ENCODE data around the gene ZNHIT3. TPM values are rescaled to one million over a fixed set of nuclear protein-coding genes. Genes with fewer than 3 reads are reported as not detected.

ZNHIT3 gene
- total RNA-seq, 6 donors from 2014 or later, result 7.7 to 26.0 (median 21.6) TPM

DNA sequence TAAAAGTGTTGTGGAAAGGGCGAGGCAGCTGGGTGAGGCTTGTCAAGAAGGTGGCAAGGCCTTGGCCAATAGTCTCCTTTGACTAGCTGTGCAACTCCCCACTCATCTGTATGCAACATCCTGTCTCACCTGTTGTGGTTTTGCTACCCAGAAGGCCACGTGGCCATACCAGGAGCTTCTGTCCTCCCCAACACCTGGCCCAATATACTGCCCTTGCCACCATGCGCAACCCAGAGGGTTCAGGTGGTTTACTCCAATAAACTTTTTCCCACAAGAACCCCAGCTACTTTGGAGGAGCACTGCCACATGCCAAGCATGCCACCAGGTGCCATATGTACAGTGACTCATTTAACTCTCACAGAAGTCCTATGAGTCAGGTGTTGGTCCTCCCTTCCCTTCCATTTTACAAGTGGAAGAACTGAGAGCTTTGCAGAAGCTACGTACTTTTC is 38.0 kb downstream of the ZNHIT3 start:
- DNase-seq, result no peak
- WGBS, 2 donors, result 88 to 91% methylated on average over 4 of the region's 4 CpGs
- no peak for TF ChIP-seq POLR2A (IDR thresholded peaks at IDR 0.05)
- TF ChIP-seq, protein P1, sequence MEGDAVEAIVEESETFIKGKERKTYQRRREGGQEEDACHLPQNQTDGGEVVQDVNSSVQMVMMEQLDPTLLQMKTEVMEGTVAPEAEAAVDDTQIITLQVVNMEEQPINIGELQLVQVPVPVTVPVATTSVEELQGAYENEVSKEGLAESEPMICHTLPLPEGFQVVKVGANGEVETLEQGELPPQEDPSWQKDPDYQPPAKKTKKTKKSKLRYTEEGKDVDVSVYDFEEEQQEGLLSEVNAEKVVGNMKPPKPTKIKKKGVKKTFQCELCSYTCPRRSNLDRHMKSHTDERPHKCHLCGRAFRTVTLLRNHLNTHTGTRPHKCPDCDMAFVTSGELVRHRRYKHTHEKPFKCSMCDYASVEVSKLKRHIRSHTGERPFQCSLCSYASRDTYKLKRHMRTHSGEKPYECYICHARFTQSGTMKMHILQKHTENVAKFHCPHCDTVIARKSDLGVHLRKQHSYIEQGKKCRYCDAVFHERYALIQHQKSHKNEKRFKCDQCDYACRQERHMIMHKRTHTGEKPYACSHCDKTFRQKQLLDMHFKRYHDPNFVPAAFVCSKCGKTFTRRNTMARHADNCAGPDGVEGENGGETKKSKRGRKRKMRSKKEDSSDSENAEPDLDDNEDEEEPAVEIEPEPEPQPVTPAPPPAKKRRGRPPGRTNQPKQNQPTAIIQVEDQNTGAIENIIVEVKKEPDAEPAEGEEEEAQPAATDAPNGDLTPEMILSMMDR (IDR thresholded peaks at IDR 0.05), result no peak
- no peak for TF ChIP-seq POLR2AphosphoS5 (IDR thresholded peaks at IDR 0.05)
- no peak for TF ChIP-seq EP300 (IDR thresholded peaks at IDR 0.05)
- H3K9me3 ChIP-seq, result no peaks in the 10 kb centered on the region
- H3K27me3 ChIP-seq, result no peaks in the 10 kb centered on the region
- peaks cover 7 to 71% (median 30%) of the 10 kb centered on the region in 4 donors for H3K36me3 ChIP-seq
- H3K4me3 ChIP-seq, result no peak overlapping the region
- no peaks in the 10 kb centered on the region for H3K4me1 ChIP-seq
- ATAC-seq (ENCODE audit: low FRiP score in 2 of 2), result no peak
- no peak overlapping the region for H3K27ac ChIP-seq

DNA sequence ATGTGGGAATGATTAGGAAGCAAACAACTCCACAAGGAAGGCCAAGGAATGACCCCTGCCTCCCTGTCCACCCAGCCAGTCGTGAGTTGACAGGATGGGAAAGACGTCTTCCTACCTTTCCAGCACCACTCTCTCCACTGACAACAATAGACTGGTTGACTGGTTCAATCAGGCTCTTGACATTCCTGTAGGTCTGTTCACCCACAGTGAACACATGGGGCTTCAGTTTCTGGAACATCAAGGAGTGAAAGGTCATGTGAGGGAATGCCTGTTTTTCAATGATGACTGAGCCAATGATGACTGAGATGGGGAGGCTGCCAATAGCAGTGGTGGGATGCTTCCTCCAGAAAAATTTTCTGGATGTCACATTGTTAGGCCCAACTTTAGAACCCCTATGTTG is 38.6 kb downstream of the ZNHIT3 start:
- 81 to 92% methylated on average over 2 of the region's 2 CpGs for WGBS, 2 donors
- Histone ChIP-seq H3K27ac (no peak overlapping the region), H3K4me3 (no peak overlapping the region), H3K9me3 (no peaks in the 10 kb centered on the region), H3K4me1 (no peaks in the 10 kb centered on the region), H3K27me3 (no peaks in the 10 kb centered on the region), H3K36me3 (peaks cover 7 to 77% (median 28%) of the 10 kb centered on the region in 4 donors)
- TF ChIP-seq, protein P1 (IDR thresholded peaks at IDR 0.05), result no peak
- TF ChIP-seq EP300 (IDR thresholded peaks at IDR 0.05), result no peak
- no peak for TF ChIP-seq POLR2A (IDR thresholded peaks at IDR 0.05)
- no peak for TF ChIP-seq POLR2AphosphoS5 (IDR thresholded peaks at IDR 0.05)
- no peak for DNase-seq
- no peak for ATAC-seq (ENCODE audit: low FRiP score in 2 of 2)

DNA sequence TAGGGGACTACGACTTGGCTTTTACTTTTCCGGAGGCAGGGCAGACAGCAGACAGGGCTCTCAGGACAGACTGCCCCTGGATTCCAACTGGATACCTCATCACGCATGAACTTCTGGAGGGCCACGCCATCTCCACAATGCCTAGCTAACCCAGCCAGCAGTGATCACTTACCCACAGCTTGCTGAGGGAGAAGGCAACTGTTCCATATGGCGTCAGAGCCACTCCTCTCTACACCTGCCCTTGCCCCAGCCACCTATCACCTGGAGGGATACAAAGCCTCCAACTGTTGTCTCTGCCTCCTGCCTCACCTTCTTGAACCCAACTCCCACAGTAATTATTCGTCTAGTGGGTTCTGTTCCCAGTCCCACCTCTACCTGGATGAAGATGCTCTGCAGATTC is 39.4 kb downstream of the ZNHIT3 start:
- no peak overlapping the region for H3K4me3 ChIP-seq
- no peak overlapping the region for H3K27ac ChIP-seq
- no peaks in the 10 kb centered on the region for H3K27me3 ChIP-seq
- DNase-seq (no peak), ATAC-seq (ENCODE audit: low FRiP score in 2 of 2) (no peak)
- no peaks in the 10 kb centered on the region for H3K9me3 ChIP-seq
- no peaks in the 10 kb centered on the region for H3K4me1 ChIP-seq
- TF ChIP-seq, protein P1 (IDR thresholded peaks at IDR 0.05), result no peak
- no peak for TF ChIP-seq POLR2A (IDR thresholded peaks at IDR 0.05)
- TF ChIP-seq POLR2AphosphoS5 (IDR thresholded peaks at IDR 0.05), result no peak
- TF ChIP-seq EP300 (IDR thresholded peaks at IDR 0.05), result no peak
- peaks cover 7 to 74% (median 28%) of the 10 kb centered on the region in 4 donors for H3K36me3 ChIP-seq
- 93 to 98% methylated on average over 6 of the region's 6 CpGs for WGBS, 2 donors

DNA sequence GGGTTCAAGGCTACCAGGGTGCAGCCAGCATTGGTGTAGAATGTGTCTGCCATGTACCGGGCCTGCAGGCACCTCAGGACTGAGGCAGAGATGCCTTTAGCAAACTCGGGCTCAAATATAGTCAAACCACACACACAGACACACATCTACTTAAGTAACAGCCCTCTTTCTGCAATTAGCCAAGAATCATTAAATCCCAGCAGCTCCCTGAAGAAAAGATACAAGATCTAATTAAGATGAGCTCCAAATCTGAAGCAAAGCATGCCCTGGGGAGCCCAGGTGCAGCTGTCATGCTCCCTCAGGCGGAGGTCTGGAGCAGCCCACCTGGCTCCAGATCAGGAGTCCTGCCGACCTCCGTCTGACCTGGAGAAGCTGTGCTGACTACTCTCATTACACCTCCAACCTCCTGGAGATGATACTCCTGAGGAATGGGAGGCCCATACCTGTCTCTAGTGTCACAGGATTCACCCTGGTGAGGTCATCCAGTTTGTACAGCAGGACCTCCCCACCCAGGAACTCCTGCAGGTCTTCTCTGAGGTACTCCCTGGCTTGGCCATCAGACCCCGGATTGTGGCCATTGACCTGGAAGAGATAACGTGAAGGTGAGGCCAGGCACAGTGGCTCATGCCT is 41.3 kb downstream of the ZNHIT3 start:
- Histone ChIP-seq H3K36me3 (peaks cover 12 to 90% (median 32%) of the 10 kb centered on the region in 4 donors), H3K9me3 (no peaks in the 10 kb centered on the region), H3K27ac (no peak overlapping the region), H3K27me3 (no peaks in the 10 kb centered on the region), H3K4me1 (no peaks in the 10 kb centered on the region), H3K4me3 (no peak overlapping the region)
- DNase-seq, result no peak
- no peak for ATAC-seq (ENCODE audit: low FRiP score in 2 of 2)
- WGBS, 2 donors, result 95 to 98% methylated on average over 5 to 7 of the region's 7 CpGs
- TF ChIP-seq EP300 (IDR thresholded peaks at IDR 0.05) (no peak), POLR2AphosphoS5 (IDR thresholded peaks at IDR 0.05) (no peak)
- TF ChIP-seq, protein P1 (IDR thresholded peaks at IDR 0.05), result no peak

DNA sequence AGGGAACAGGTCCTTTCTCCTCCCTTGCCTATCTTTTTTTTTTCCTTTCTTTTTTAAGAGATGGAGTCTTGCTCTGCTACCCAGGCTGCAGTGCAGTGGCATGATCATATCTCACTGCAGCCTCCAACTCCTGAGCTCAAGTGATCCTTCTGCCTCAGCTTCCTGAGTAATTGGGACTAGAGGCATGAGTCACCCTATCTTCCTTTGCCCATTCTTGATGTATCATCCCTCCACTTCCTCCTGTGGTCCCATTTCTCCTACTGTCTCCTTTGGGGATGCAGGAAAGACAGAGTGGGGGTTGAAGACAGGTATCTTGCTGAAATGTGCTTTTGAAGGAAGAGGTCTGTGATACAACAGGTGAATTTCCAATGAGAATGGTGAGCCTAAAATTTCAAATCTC is 42.6 kb downstream of the ZNHIT3 start:
- peaks cover 4 to 7% (median 6%) of the 10 kb centered on the region in 4 donors for H3K4me1 ChIP-seq
- no peaks in the 10 kb centered on the region for H3K27me3 ChIP-seq
- no peak for DNase-seq
- peaks cover 12 to 84% (median 32%) of the 10 kb centered on the region in 4 donors for H3K36me3 ChIP-seq
- no peak overlapping the region for H3K27ac ChIP-seq
- no peak for TF ChIP-seq POLR2AphosphoS5 (IDR thresholded peaks at IDR 0.05)
- TF ChIP-seq EP300 (IDR thresholded peaks at IDR 0.05), result no peak
- TF ChIP-seq, protein P1 (IDR thresholded peaks at IDR 0.05), result no peak
- TF ChIP-seq POLR2A (IDR thresholded peaks at IDR 0.05), result no peak
- no peak overlapping the region for H3K4me3 ChIP-seq
- no peaks in the 10 kb centered on the region for H3K9me3 ChIP-seq
- ATAC-seq (ENCODE audit: low FRiP score in 2 of 2), result no peak
